Spinal cord (tissue), 10 donors: Measurements from ENCODE around the gene MFSD1. TPM values are rescaled to one million over a fixed set of nuclear protein-coding genes. Genes with fewer than 3 reads are reported as not detected.
A peak's percentile ranks its signal among the peaks of the same experiment; 100 is the strongest.

Experiments
- DNase-seq, 6 donors: peaks; one replicate each; pipeline versions ENCODE4 v3.0.0 to v3.0.0-alpha.2; 2013 to 2015; ENCODE audit warnings: low spot score in 6 of 6, low read depth in 4 of 6
- H3K27ac ChIP-seq: one replicate; pipeline ENCODE4 v1.5.1; 2013; ENCODE audit warnings: low read depth, low read length, control low read depth
- H3K27me3 ChIP-seq: one replicate; pipeline ENCODE4 v1.6.1; 2013; ENCODE audit warnings: low read length; ENCODE audit not compliant: control insufficient read depth, insufficient read depth
- H3K36me3 ChIP-seq: one replicate; pipeline ENCODE4 v1.6.1; 2013; ENCODE audit warnings: low read length; ENCODE audit not compliant: control insufficient read depth, insufficient read depth
- H3K4me1 ChIP-seq: one replicate; pipeline ENCODE4 v1.6.1; 2013; ENCODE audit warnings: low read length; ENCODE audit not compliant: control insufficient read depth, insufficient read depth
- H3K4me3 ChIP-seq: one replicate; pipeline ENCODE4 v1.5.1; 2013; ENCODE audit warnings: low read depth, low read length, control low read depth
- H3K9me3 ChIP-seq: one replicate; pipeline ENCODE4 v1.6.1; 2013; ENCODE audit warnings: low read length; ENCODE audit not compliant: control insufficient read depth, insufficient read depth
- WGBS: methylation state at CpG from one replicate; pipeline ENCODE4 v1.1.5; 2013; ENCODE audit warnings: missing lambda C conversion rate; ENCODE audit not compliant: insufficient coverage; 5-methylcytosine and 5-hydroxymethylcytosine counted together
- polyA plus RNA-seq, 2 donors: library from polyadenylated mRNA; unstranded; fragments of 120-200 nt; gene quantifications; one replicate each; pipeline ENCODE4 v1.2.1, GENCODE V29; 2013; ENCODE audit not compliant: insufficient read length in 2 of 2
- total RNA-seq, 2 donors: library from RNA; depleted of rRNA in 1 of 2; stranded (reverse); fragments of 120-200 nt in 1 of 2; fragments of >200 nt in 1 of 2; gene quantifications; one replicate each; pipeline versions ENCODE4 v1.2.3 to v1.2.4, GENCODE V29; 2013 to 2014
- donor health status: healthy.

The MFSD1 gene
- total and polyA plus RNA-seq, 4 donors, result 42.9 to 91.3 (median 58.5) TPM

GRCh38 chr3:158768881-158769543 is 32.8 kb upstream of the MFSD1 start:
- H3K4me1 ChIP-seq, result peaks cover 8% of the 10 kb centered on the region
- peak in 3 of 6 donors; percentile 17 to 73 (median 35) for DNase-seq
- H3K9me3 ChIP-seq, result no peaks in the 10 kb centered on the region
- H3K36me3 ChIP-seq, result no peaks in the 10 kb centered on the region
- H3K4me3 ChIP-seq, result no peak overlapping the region
- H3K27ac ChIP-seq, result peak overlapping the region; percentile 79
- WGBS, result 33% methylated on average over 1 of the region's 8 CpGs
- no peaks in the 10 kb centered on the region for H3K27me3 ChIP-seq

DNA sequence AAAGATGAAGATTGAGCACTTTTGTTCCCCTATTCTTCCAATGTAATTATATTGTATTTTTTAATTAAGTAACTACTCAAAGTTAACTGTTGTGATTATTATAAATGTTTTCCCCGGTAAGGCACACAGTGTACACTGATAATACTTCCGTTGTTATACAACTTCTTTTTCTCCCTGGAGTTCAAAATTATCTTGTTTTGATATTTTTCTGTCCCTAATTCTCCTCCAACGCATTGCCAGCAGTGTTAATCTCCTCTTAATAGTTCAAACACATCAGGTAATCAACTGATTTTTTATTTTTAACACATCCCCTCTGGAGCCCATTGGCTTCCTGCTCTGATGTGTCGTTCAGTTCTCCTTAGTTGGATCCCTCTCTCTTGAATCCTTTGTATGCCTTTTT is 32.3 kb upstream of the MFSD1 start:
- no peaks in the 10 kb centered on the region for H3K27me3 ChIP-seq
- 75% methylated on average over 2 of the region's 4 CpGs for whole genome bisulfite sequencing
- DNase-seq, result no peak
- H3K27ac ChIP-seq, result peak overlapping the region; percentile 79
- no peaks in the 10 kb centered on the region for H3K36me3 ChIP-seq
- H3K9me3 ChIP-seq, result no peaks in the 10 kb centered on the region
- H3K4me3 ChIP-seq, result no peak overlapping the region
- H3K4me1 ChIP-seq, result peaks cover 8% of the 10 kb centered on the region

- Histone ChIP-seq H3K4me1 (peaks cover 8% of the 10 kb centered on the region), H3K36me3 (no peaks in the 10 kb centered on the region), H3K27ac (peak overlapping the region; percentile 79), H3K27me3 (no peaks in the 10 kb centered on the region), H3K4me3 (no peak overlapping the region), H3K9me3 (no peaks in the 10 kb centered on the region)
- WGBS, result 100% methylated on average over 1 of the region's 10 CpGs
- DNase-seq, result no peak
These were observed 31.7 kb upstream of the MFSD1 start for GRCh38 chr3:158769952-158770740.

- 100% methylated on average over 2 of the region's 4 CpGs for WGBS
- Histone ChIP-seq H3K27ac (no peak overlapping the region), H3K4me1 (peaks cover 8% of the 10 kb centered on the region), H3K4me3 (no peak overlapping the region), H3K27me3 (no peaks in the 10 kb centered on the region), H3K9me3 (no peaks in the 10 kb centered on the region), H3K36me3 (no peaks in the 10 kb centered on the region)
- DNase-seq, result no peak
These were observed 31.0 kb upstream of the MFSD1 start for GRCh38 chr3:158770741-158771350.

GRCh38 chr3:158771577-158771976 is 30.3 kb upstream of the MFSD1 start:
- peaks cover 1% of the 10 kb centered on the region for H3K36me3 ChIP-seq
- H3K9me3 ChIP-seq, result no peaks in the 10 kb centered on the region
- DNase-seq, result no peak
- no peaks in the 10 kb centered on the region for H3K27me3 ChIP-seq
- peaks cover 8% of the 10 kb centered on the region for H3K4me1 ChIP-seq
- WGBS, result 75% methylated on average over 1 of the region's 1 CpG
- H3K27ac ChIP-seq, result no peak overlapping the region
- H3K4me3 ChIP-seq, result no peak overlapping the region

GRCh38 chr3:158771982-158772381 is 29.9 kb upstream of the MFSD1 start:
- no peak overlapping the region for H3K4me3 ChIP-seq
- H3K9me3 ChIP-seq, result no peaks in the 10 kb centered on the region
- DNase-seq, result no peak
- WGBS, result 100% methylated on average over 2 of the region's 3 CpGs
- H3K36me3 ChIP-seq, result peaks cover 2% of the 10 kb centered on the region
- peaks cover 8% of the 10 kb centered on the region for H3K4me1 ChIP-seq
- no peak overlapping the region for H3K27ac ChIP-seq
- no peaks in the 10 kb centered on the region for H3K27me3 ChIP-seq

DNA sequence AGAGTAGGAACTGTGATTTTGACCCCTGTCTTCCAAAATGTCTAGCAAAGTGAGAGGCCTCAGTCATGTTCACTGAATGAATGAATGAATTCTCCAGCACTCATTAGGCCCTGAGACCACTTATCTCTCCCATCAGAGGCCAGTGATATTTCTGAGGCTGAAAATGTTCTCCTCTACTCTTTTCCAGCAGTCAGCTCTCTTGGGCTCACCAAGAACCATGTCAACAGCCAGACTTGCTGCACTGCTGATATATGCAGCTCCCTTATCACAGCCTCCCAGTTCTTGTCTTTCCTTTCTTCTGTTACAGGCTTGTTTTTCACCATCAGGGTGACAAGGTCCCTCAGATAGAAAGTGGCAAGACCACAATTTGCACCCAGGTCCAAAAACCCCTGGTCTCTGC is 28.7 kb upstream of the MFSD1 start:
- Histone ChIP-seq H3K36me3 (peaks cover 2% of the 10 kb centered on the region), H3K27ac (no peak overlapping the region), H3K27me3 (no peaks in the 10 kb centered on the region), H3K4me1 (peaks cover 8% of the 10 kb centered on the region), H3K9me3 (no peaks in the 10 kb centered on the region), H3K4me3 (no peak overlapping the region)
- no peak for DNase-seq

DNA sequence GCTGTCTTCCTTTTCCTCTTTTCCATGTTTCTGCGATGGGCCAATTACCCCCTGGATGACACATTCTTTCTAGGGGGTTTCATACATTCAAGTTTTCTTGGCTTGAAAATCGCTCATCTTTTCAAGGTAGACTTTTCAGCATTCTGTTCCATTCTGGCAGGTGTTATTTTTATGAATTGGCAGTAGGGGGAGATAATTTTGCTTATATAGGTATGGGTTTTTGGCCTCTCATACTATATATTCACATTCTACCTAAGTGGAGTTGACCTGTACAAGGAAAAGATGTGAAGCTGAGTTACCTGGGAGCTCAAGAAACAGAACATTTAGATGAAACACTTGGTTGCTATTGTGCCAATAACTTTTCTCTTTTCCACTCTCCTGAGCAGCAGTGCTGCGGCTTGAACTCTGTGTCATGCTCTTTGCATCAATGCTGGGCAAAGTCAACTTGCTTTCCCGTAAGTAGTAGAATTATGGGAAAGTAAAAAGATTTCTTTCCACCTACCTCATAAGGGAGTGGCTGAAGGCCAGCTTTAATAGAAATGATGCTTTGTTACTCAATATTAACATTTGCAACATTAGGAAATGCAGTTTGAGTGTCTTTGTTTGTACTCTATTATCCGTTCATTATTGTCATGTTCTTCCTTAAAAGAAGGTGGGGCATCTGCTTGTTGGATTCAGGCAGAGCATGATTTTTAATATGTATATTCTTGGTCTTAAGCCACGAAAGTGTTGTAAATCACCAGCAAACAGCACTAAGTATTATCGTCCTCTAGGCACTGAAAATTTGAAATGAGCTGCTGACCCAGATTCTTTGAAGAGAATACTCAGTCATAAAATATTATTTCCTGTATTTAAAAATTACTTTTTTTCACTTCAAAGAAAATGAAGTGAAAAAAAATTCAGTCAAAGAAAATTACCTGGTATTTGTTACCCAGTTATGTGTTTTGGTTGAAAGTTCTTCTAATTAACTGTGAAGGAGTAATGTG is 27.7 kb upstream of the MFSD1 start:
- H3K9me3 ChIP-seq, result no peaks in the 10 kb centered on the region
- H3K4me1 ChIP-seq, result peaks cover 3% of the 10 kb centered on the region
- peaks cover 2% of the 10 kb centered on the region for H3K36me3 ChIP-seq
- DNase-seq, result no peak
- no peaks in the 10 kb centered on the region for H3K27me3 ChIP-seq
- no peak overlapping the region for H3K27ac ChIP-seq
- H3K4me3 ChIP-seq, result no peak overlapping the region
- WGBS, result no CpG with 5 or more reads among the region's 7 CpGs

- H3K4me3 ChIP-seq, result no peak overlapping the region
- no peak for DNase-seq
- no CpG with 5 or more reads among the region's 2 CpGs for WGBS
- peaks cover 2% of the 10 kb centered on the region for H3K36me3 ChIP-seq
- H3K9me3 ChIP-seq, result no peaks in the 10 kb centered on the region
- no peaks in the 10 kb centered on the region for H3K27me3 ChIP-seq
- peaks cover 3% of the 10 kb centered on the region for H3K4me1 ChIP-seq
- no peak overlapping the region for H3K27ac ChIP-seq
These were observed 26.9 kb upstream of the MFSD1 start for GRCh38 chr3:158774965-158775364.
